ENCODE measurements around the gene ASPDH. TPM values are rescaled to one million over a fixed set of nuclear protein-coding genes. Genes with fewer than 3 reads are reported as not detected.

The ASPDH gene
- total and polyA plus RNA-seq, 2 of the 4 experiments (the other 2 are of a cell fraction), result not detected

- TF ChIP-seq RCOR1 (IDR thresholded peaks at IDR 0.05; ENCODE audit: insufficient replicate concordance, low read length) (no peak), CHD1 (IDR thresholded peaks at IDR 0.05; ENCODE audit: low read depth, low read length) (no peak), MXI1 (IDR thresholded peaks at IDR 0.05; ENCODE audit: borderline replicate concordance, low read depth, low read length) (no peak), RAD21 (IDR thresholded peaks at IDR 0.05; ENCODE audit: low read length) (no peak), NFE2L2 (IDR thresholded peaks at IDR 0.05; ENCODE audit: low read depth, low read length) (no peak), BHLHE40 (IDR thresholded peaks at IDR 0.05; ENCODE audit: low read depth, low read length) (no peak)
Measured at GRCh38 chr19:50512999-50513745, 541 bp downstream of the ASPDH start (continued).
